OCI-LY7 (cell line): ENCODE data around the gene DDIT4. TPM values are rescaled to one million over a fixed set of nuclear protein-coding genes. Genes with fewer than 3 reads are reported as not detected.

Experiments
- BruUV-seq: library from RNA; stranded (reverse); fragments of 400-500 nt; replicated peaks from 2 replicates; lab custom pipeline; 2021; lab: Mats Ljungman, UMichigan
- CTCF ChIA-PET: fragments of 300-600 bp; sonication (Branson Sonifier 250); formaldehyde crosslinking; loops from one replicate; lab custom pipeline; 2022; ENCODE audit warnings: antibody characterized with exemption; ENCODE audit not compliant: unreplicated experiment; lab: Charles Lee
- POLR2A ChIA-PET: fragments of 300-600 bp; sonication (Branson Sonifier 250); formaldehyde crosslinking; loops from one replicate; lab custom pipeline; 2022; ENCODE audit warnings: antibody characterized with exemption; lab: Charles Lee
- DNase-seq: peaks from one replicate; pipeline ENCODE4 v3.0.0-alpha.2; 2015; ENCODE audit warnings: low spot score
- H2AFZ ChIP-seq: fragments of 200-600 bp; sonication (generic), shearing (Covaris generic); 2 replicates; pipeline ENCODE4 v1.6.1; 2014; ENCODE audit warnings: mild to moderate bottlenecking, antibody characterized with exemption, low read length, moderate library complexity
- H3K27ac ChIP-seq: fragments of 200-600 bp; sonication (generic); 2 replicates; pipeline ENCODE4 v1.5.1; 2014; ENCODE audit warnings: mixed run types, low read depth, mild to moderate bottlenecking, moderate library complexity, low read length, inconsistent platforms; ENCODE audit not compliant: poor library complexity, severe bottlenecking
- H3K36me3 ChIP-seq: fragments of 200-600 bp; sonication (generic); 2 replicates; pipeline ENCODE4 v1.6.1; 2014; ENCODE audit warnings: mild to moderate bottlenecking, antibody characterized with exemption, low read length, moderate library complexity, mixed read lengths; ENCODE audit not compliant: insufficient read depth
- H3K4me1 ChIP-seq: fragments of 200-600 bp; sonication (generic); 2 replicates; pipeline ENCODE4 v1.5.1; 2014; ENCODE audit warnings: mild to moderate bottlenecking, low read length; ENCODE audit not compliant: insufficient read depth, poor library complexity, severe bottlenecking
- H3K4me2 ChIP-seq: fragments of 200-600 bp; sonication (generic); 2 replicates; pipeline ENCODE4 v1.6.1; 2014; ENCODE audit warnings: mild to moderate bottlenecking, low read length
- H3K4me3 ChIP-seq: fragments of 200-600 bp; sonication (generic); 2 replicates; pipeline ENCODE4 v1.5.1; 2014; ENCODE audit warnings: mild to moderate bottlenecking, low read depth, low read length; ENCODE audit not compliant: poor library complexity, severe bottlenecking
- H3K79me2 ChIP-seq: fragments of 200-600 bp; sonication (generic); 2 replicates; pipeline ENCODE4 v1.6.1; 2016; ENCODE audit warnings: low read depth, mild to moderate bottlenecking, low read length, moderate library complexity, mixed read lengths; ENCODE audit not compliant: insufficient read depth
- H3K9me2 ChIP-seq: fragments of 200-600 bp; sonication (generic); 2 replicates; pipeline ENCODE4 v1.6.1; 2016; ENCODE audit warnings: mild to moderate bottlenecking, low read length, mixed read lengths; ENCODE audit not compliant: insufficient read depth
- H3K9me3 ChIP-seq: fragments of 200-600 bp; sonication (generic); 2 replicates; pipeline ENCODE4 v1.6.1; 2014; ENCODE audit warnings: mild to moderate bottlenecking, mixed run types, low read length, mixed read lengths
- H4K20me1 ChIP-seq: fragments of 200-600 bp; sonication (generic); 2 replicates; pipeline ENCODE4 v1.6.1; 2014; ENCODE audit warnings: mild to moderate bottlenecking, antibody characterized with exemption, low read length, moderate library complexity, mixed read lengths; ENCODE audit not compliant: insufficient read depth
- CTCF ChIP-seq: fragments of 200-600 bp; sonication (generic); conservative IDR thresholded peaks from 2 replicates; pipeline ENCODE4 v1.5.1; 2014; ENCODE audit warnings: mild to moderate bottlenecking, antibody characterized with exemption, low read length, moderate library complexity, mixed read lengths
- EZH2phosphoT487 ChIP-seq: fragments of 200-600 bp; sonication (generic); IDR thresholded peaks from 2 replicates; pipeline ENCODE4 v1.6.1; 2018; ENCODE audit warnings: low read depth, borderline replicate concordance, mild to moderate bottlenecking, mixed run types, antibody characterized with exemption, low read length, moderate library complexity, mixed read lengths
- intact Hi-C: fragments of 100-400 bp; cut with micrococcal nuclease; formaldehyde crosslinking; loops from one replicate; pipeline ENCODE4 v1.10.0; 2022; ENCODE audit not compliant: unreplicated experiment
- total RNA-seq, 2 experiments: library from RNA; depleted of rRNA in 1 of 2; stranded (reverse); fragments of >200 nt in 1 of 2; shearing (Covaris generic) in 1 of 2; gene quantifications; 2 replicates each; pipeline ENCODE4 v1.2.3, GENCODE V29; 2014 to 2022

DDIT4 gene
- total RNA-seq, 2 experiments from 2014 or later, result 91.8 to 102 TPM

- no peak for TF ChIP-seq EZH2phosphoT487
- no peak for TF ChIP-seq CTCF
- ChIA-PET POLR2A (interaction anchor here (0.6 to 4.8 kb wide), 2 partner anchors 10 to 169 kb away, joined by 5 to 37 read pairs; no protein-coding TSS in a partner anchor), CTCF (no interaction called here)
- H3K9me3 ChIP-seq, result no peaks in the 10 kb centered on the region
- H3K27ac ChIP-seq, result no peak overlapping the region
- intact Hi-C loops, result no loop called here
- H2AFZ ChIP-seq, result peak overlapping the region; percentile 36; the same call in 1 of the 2 replicates
- BruUV-seq, result no TSS peak
- H3K36me3 ChIP-seq, result no peaks in the 10 kb centered on the region
- no peaks in the 10 kb centered on the region for H3K79me2 ChIP-seq
- peaks cover 59% of the 10 kb centered on the region for H3K4me1 ChIP-seq
- no peak overlapping the region for H3K4me3 ChIP-seq
- peak; percentile 32 for DNase-seq
- no peaks in the 10 kb centered on the region for H4K20me1 ChIP-seq
- peak overlapping the region; percentile 42 for H3K4me2 ChIP-seq
- H3K9me2 ChIP-seq, result no peaks in the 10 kb centered on the region
Measured at GRCh38 chr10:72257051-72257892, 16.5 kb upstream of the DDIT4 start.

GRCh38 chr10:72258617-72259016 is 15.1 kb upstream of the DDIT4 start:
- no peaks in the 10 kb centered on the region for H4K20me1 ChIP-seq
- ChIA-PET CTCF (interaction anchor here (0.7 to 1.7 kb wide), 2 partner anchors 16 to 63 kb away, joined by 4 to 6 read pairs; no protein-coding TSS in a partner anchor), POLR2A (interaction anchor here (0.8 to 4.8 kb wide), 5 partner anchors 11 to 74 kb away, joined by 3 to 37 read pairs (median 17); partner anchors contain the start of gene DDIT4)
- H2AFZ ChIP-seq, result no peak overlapping the region
- H3K9me2 ChIP-seq, result no peaks in the 10 kb centered on the region
- H3K4me2 ChIP-seq, result no peak overlapping the region
- intact Hi-C loops, result no loop called here
- no peak overlapping the region for H3K4me3 ChIP-seq
- BruUV-seq, result no TSS peak
- H3K36me3 ChIP-seq, result no peaks in the 10 kb centered on the region
- H3K9me3 ChIP-seq, result no peaks in the 10 kb centered on the region
- H3K27ac ChIP-seq, result no peak overlapping the region
- H3K79me2 ChIP-seq, result no peaks in the 10 kb centered on the region
- H3K4me1 ChIP-seq, result peaks cover 73% of the 10 kb centered on the region
- DNase-seq, result no peak
- no peak for TF ChIP-seq CTCF
- no peak for TF ChIP-seq EZH2phosphoT487
